GM19351 (cell line): ENCODE data around the gene C3orf22.

Experiments used
- ATAC-seq: cut with Tn5 transposase; IDR thresholded peaks from one replicate; pipeline ENCODE4 v1.9.1; 2021; ENCODE audit warnings: mild to moderate bottlenecking, moderate library complexity; ENCODE audit not compliant: unreplicated experiment

Gene C3orf22

DNA sequence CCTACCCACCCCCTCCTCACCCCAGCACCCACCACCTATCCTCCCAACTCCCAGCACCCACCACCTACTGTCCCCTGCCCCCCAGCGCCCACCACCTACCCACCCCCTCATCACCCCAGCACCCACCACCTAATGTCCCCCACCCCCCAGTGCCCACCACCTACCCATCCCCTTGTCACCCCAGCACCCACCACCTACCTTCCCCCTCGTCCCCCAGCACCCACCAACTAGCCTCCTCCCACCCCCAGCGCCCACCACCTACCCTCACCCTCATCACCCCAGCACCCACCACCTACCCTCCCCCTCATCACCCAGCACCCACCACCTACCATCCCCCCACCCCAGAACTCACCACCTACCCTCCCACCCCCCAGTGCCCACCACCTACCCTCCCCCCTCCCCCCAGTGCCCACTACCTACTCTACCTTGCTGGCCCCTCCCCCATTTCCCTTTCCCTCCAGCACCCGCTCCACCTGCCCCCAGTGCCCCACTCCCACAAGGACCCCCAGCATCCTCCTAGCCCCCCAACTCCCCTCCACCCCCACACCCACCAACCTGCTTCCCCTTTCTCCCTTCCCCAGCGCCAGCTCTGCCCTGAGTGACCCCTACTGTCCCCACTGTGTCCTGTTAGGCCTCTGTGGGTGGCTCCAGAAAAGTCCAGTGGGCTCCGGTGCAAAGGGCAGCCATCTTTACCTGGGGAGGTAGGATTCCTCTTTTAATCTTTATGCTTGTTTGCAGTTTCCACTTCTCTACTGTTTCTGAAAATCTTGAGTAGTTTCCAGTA is 42.4 kb downstream of the C3orf22 start:
- ATAC-seq = no peak

DNA sequence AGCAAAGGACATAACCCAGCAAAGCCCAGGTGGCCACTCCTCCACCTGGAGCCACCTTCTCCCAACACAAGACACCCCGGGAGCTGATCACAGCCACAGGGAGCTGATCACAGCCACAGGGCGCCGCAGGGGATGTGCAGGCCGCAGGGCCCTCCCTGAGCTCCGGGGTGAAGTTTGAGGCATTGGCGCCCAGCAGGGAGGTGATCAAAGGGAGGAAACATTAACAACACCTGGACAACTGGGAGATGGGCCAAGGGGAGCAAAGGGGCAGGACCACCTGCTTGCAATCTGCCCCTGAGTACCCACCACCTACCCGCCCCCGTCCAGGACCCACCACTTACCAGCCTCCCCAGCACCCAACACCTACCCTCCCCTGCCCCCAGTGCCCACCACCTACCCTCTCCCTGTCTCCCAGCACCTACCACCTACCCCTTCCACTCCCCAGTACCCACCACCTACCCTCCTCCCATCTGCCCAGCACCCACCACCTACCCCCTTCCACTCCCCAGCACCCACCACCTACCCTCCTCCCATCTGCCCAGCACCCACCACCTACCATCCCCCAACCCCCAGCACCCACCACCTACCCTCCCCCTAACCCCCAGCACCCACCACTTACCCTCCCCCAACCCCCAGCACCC is 43.5 kb downstream of the C3orf22 start:
- ATAC-seq = no peak

DNA sequence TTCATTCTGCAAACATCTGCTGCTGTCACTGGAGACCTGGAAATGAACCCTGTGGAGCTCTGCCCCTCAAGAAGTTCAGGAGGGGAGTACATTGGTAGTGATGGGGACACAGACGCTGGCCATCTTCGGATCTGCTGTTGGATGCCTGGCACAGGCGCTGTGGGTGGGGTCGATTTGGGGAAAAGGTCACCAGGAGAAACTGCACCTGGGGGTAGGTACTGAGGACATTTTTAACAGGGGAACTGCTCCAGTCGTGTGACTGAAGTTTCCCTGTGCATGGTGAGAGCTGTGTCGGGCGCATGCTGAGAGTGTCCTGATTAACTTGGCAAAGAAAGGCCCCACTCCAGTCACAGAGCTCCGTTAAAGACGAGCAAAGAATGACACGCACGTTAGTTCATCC is 44.6 kb downstream of the C3orf22 start:
- no peak for ATAC-seq

DNA sequence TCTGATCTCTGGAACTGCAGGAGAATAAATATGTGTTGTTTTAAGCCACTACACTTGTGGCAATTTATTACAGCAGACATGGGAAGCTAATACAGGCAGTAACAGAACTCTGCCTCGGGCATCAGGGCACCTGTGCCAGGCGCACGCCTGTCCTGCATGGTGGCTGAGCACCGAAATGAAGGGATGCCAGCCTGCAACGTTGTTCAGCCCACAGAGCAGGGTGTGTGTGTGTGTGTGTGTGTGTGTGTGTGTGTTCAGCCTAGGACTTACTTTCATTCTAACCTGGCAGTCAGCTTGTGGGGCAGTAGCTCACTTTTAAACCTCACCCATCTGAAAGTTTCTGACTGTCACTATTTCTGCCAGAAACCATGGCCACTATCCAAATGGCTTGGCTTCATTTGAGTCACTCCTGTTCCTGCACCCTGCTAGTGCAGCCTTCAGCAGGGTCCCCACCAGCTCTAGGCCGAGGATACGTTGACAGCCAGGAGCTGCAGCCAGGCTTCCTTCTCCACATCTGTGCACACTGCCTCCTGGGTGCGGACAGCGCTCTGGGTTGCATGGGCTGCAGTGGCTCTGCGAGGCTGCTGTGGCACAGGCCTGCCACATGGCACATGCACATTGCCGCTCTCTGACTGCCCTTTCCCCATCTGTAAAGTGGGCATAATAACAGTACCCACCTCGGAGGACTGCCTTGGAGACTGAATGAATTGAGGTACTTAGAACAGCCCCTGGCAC is 45.6 kb downstream of the C3orf22 start:
- no peak for ATAC-seq

DNA sequence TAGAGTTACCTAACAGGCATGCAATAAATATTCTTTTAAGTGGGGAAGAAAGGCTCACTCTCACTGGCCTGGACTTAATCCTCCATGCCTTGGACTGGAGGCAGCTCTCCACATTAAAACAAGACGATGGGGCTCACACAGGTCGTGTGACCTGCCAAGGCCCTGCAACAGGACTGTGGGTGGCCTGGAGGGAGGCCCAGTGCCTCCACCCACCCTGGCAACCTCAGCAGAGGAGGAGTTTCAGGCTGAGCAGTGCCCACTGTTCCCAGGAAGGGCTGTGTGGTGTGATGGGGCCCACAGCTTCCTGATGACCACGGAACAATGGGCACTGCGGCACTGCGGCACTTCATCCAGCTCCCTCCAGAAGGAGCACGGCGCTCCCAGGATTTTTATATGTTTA is 46.7 kb downstream of the C3orf22 start:
- no peak for ATAC-seq

DNA sequence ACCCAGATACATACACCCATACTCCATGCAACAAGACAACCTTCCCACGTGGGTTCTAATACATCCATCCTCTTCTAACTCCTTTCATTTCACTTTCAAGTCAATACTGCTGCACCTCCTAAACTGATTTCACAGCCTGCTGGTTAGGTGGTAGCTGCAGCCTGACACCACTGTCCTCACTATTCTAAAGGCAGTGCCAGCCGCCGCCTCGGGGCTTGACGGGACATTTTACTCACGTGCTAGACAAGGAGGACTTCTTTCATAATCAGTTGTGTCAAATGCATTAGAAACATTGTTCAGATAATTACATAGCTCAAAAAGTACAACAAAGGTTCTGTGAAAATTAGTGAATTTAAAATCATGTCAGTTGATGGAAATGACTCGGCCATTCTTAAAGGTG is 47.4 kb downstream of the C3orf22 start:
- ATAC-seq = no peak

DNA sequence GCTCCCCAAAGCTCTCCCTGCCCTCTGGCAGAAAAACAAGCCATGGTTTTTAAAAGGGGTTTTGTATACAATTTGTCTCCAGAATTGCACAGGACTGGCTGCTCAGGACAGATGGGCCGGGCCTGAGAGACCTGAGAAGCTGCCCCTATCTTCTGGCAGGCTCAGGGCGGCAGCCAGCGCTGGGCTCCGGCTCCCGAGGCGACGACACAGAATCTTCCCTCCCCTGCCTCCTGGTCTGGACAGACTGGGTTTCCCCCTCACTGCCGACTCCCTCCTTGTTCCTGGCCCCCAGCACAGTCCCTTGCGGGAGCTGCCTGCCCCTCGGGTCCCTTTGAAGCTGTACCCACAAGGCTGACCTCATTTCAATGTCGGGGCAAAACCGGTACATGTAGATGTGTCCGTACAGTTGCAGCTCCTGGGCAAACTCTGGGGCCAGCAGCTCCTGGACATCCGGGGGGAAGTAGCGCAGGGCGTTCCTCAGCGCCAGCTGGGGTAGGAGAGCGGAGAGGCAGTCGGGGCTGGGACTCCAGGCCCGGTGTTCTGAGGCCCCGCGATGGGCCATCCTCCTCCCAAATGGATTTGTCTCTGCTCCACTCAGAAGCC is 48.3 kb downstream of the C3orf22 start:
- no peak for ATAC-seq

DNA sequence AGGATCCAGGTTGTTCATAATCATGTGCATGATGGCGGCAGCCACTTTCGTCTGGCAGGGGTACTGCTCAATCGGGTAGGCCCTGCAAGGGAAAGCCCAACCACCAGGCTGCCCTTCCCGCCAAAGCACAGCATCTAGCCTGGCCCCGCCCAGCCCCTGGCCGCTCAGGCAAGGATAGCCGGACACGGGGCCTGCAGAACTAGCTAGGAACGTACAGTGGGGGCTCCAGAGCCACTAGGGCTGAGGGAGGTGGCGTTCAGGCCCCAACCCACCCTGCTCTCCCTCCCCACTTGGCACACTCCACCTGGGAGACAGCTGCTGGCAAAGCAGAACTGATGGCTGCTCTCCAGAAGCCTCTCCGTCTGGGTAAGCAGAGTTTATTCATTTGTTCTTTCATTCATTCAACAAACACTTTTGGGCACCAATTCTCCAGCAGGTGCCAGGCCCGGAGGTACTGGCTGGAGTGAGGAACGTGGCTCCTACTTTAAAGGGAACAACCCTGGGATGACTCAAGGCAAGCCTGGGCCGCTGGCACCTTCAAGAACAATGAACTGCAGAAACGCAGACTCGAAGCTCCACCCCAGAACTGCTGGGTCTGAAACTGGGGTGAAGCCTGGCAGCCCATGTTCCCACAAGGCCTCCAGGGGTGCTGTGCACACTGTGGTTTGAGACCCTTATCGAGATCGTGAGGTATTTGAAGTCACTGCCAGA is 49.0 kb downstream of the C3orf22 start:
- ATAC-seq = no peak

DNA sequence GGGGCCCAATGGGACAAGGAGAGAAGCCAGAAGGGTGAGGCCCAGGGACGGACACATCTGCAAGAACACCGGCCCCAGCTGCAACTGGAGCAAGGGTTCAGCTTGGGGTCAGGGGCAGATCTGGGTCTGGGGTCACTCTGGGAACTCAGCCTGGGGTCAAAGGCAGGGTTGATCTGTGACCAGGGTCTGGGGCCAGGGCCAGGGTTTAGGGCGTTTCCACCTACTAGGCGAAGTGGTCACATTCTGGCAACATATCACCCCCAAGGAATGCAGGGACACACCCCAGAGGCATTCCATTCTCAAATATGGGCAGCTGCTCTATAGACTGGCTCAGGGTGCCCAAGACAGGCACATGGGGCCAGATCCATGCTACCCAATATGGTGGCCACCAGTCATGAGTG is 50.2 kb downstream of the C3orf22 start:
- ATAC-seq = no peak

DNA sequence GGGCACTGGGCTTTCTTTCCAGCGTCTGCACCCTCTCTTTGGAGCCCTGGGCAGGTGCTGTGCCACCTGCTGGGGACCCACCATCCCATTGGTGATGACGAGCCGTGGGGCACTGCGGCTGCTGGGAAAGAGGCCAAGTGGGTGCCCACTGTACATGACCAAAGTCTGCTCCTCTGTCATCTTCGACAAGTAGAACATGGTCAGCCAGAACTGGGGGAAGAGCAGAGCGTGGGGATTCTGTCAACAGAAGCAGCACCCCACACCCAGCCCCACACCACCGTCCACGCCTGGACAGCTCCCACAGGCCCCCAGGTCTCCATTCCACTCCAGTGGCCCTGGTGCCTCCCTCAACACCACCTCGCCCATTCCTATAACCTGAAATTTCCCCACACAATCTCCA is 50.8 kb downstream of the C3orf22 start:
- no peak for ATAC-seq

DNA sequence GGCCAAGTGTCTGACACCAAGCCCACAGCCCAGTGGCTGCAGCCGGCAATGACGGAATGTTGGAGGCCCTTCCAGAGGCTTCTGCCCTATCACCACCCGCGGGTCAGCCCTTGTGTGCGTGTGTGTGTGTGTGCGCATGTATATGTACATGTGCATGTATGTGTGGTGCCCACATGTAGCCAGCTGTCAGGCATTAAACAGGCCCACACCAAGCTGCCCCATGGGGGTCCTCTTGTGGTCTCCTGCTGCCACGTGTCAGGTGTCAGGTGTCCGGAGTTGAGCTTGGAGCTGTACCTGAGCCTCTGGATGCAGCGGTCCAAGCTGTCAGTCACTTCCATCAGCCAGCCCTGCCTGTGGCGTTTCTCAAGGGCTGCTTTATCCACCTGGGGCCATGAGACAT is 55.0 kb downstream of the C3orf22 start:
- ATAC-seq = no peak

DNA sequence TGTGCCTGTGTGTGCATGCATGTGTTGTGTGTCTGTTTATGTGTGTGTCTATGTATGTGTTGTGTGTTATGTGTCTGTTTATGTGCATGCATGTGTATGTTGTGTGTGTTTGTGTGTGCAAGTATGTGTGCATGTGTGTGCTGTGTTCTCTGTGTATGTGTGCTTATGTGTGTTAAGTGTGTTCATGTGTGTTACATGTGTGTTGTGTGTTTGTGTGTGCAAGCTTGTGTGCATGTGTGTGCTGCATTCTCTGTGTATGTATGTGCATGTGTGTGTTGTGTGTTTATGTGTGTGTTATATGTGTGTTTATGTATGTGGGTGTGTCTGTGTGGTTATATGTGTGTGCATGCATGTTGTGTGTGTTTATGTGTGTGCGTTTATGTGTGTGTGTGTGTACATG is 56.1 kb downstream of the C3orf22 start:
- ATAC-seq = no peak

DNA sequence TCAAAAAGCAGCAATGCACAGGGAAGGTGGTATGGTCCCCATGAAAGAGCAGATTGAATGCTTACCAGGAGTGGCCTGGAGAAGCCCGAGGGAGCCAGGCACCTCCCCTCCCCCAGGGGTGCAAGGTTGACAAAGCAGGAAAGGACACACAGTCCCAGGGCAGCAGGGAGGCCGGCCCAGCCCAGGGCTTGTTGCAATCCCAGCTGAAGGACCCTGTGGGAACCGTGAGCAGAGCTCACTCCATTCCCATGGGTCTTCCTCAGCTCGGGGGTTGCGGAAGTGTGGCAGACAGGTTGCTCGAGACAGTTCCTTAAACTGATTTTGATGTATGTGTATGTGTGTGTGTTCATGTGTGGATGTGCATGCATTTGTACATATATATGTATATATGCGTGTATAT is 57.0 kb downstream of the C3orf22 start:
- ATAC-seq = no peak

DNA sequence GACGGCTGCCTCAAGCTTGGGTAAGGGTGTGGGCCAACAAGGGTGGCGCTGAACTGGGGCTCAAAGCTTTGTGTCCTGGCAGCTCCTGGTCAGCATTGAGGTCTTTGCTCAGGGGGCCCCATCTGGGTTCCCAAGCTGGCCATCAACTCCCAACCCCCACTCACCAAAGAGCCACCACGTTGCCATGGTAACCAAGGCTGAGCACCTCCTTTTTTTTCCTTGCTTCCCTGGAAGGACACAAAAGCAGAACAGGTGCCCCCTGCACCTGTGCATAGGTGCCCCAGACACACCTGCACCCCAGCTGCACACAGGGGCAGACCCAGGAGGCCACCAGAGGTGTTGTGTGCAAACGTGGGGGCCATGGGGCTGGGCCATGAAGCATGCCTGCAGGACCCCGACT is 57.7 kb downstream of the C3orf22 start:
- ATAC-seq = no peak

DNA sequence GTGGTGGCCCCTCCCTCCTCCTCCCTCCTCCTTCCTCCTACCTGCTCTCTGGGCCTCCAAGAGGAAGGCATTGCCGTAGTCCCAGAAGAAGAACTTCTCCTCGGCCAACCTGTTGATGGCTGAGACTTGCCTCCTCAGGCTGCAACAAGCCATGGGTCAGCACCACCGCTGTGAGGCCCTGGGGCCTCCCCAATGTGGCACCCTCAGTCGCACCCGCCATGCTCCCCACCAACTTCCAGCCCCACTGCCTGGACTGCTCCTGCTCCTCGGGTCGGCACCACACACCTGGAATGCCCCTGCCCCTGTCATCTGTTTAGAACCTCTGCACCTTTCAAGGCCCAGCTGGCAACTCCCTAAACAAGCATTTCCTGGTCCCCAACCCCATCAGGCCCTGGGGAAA is 58.7 kb downstream of the C3orf22 start:
- no peak for ATAC-seq
